Measurements from ENCODE around the gene KANSL1L. TPM values are rescaled to one million over a fixed set of nuclear protein-coding genes. Genes with fewer than 3 reads are reported as not detected.
"Not testable (repeated sequence)": the region's sequence is repeated elsewhere in the genome, so short reads cannot be mapped to it uniquely, and the experiment has no call there.

Gene KANSL1L
- total RNA-seq, 1 experiment from 2014 or later, result 7.4 TPM

- H3K4me1 Mint-ChIP-seq (ENCODE audit: insufficient read depth, unreplicated experiment); H3K36me3 Mint-ChIP-seq (ENCODE audit: insufficient read depth, unreplicated experiment); H3K27ac Mint-ChIP-seq (ENCODE audit: low read depth, unreplicated experiment); H3K4me3 Mint-ChIP-seq (ENCODE audit: unreplicated experiment); BruUV-seq (replicated peaks); intact Hi-C loops (cut with micrococcal nuclease); DNase-seq (ENCODE audit: unreplicated experiment); H3K27me3 Mint-ChIP-seq (ENCODE audit: insufficient read depth, unreplicated experiment): not testable (repeated sequence)
- H3K9me3 Mint-ChIP-seq (ENCODE audit: unreplicated experiment), result peaks cover 30% of the 10 kb centered on the region
- POLR2A ChIA-PET, result interaction anchor here (1.6 to 1.9 kb wide), 2 partner anchors 9 to 10 kb away, joined by 3 to 8 read pairs; partner anchors contain the start of gene KANSL1L
- CTCF ChIA-PET, result interaction anchor here (1.0 to 1.6 kb wide), 4 partner anchors 9 to 15 kb away, joined by 3 to 4 read pairs (median 3); no protein-coding TSS in a partner anchor
Measured at GRCh38 chr2:210181033-210181605, 9.9 kb upstream of the KANSL1L start.

GRCh38 chr2:210180477-210180876 is 9.3 kb upstream of the KANSL1L start:
- no peak overlapping the region for H3K27ac Mint-ChIP-seq (ENCODE audit: low read depth, unreplicated experiment)
- H3K36me3 Mint-ChIP-seq (ENCODE audit: insufficient read depth, unreplicated experiment), result no peaks in the 10 kb centered on the region
- DNase-seq (ENCODE audit: unreplicated experiment), result no peak
- BruUV-seq (replicated peaks), result no TSS peak
- no peaks in the 10 kb centered on the region for H3K27me3 Mint-ChIP-seq (ENCODE audit: insufficient read depth, unreplicated experiment)
- intact Hi-C loops (cut with micrococcal nuclease), result no loop called here
- ChIA-PET POLR2A (interaction anchor here (1.6 to 1.9 kb wide), 2 partner anchors 8 to 9 kb away, joined by 3 to 8 read pairs; partner anchors contain the start of gene KANSL1L), CTCF (interaction anchor here (1.0 to 1.6 kb wide), 2 partner anchors 12 to 16 kb away, joined by 3 to 4 read pairs; no protein-coding TSS in a partner anchor)
- no peak for TF ChIP-seq CTCF (IDR thresholded peaks at IDR 0.05; ENCODE audit: unreplicated experiment)
- H3K4me1 Mint-ChIP-seq (ENCODE audit: insufficient read depth, unreplicated experiment), result no peaks in the 10 kb centered on the region
- H3K4me3 Mint-ChIP-seq (ENCODE audit: unreplicated experiment), result no peak overlapping the region
- peaks cover 25% of the 10 kb centered on the region for H3K9me3 Mint-ChIP-seq (ENCODE audit: unreplicated experiment)

GRCh38 chr2:210179351-210179990 is 8.3 kb upstream of the KANSL1L start:
- intact Hi-C loops (cut with micrococcal nuclease), result no loop called here
- BruUV-seq (replicated peaks), result no TSS peak

GRCh38 chr2:210177769-210178168 is 6.6 kb upstream of the KANSL1L start:
- no peak overlapping the region for H3K4me3 Mint-ChIP-seq (ENCODE audit: unreplicated experiment)
- DNase-seq (ENCODE audit: unreplicated experiment), result no peak
- H3K27ac Mint-ChIP-seq (ENCODE audit: low read depth, unreplicated experiment), result no peak overlapping the region
- TF ChIP-seq CTCF (IDR thresholded peaks at IDR 0.05; ENCODE audit: unreplicated experiment), result no peak
- intact Hi-C loops (cut with micrococcal nuclease), result no loop called here
- H3K9me3 Mint-ChIP-seq (ENCODE audit: unreplicated experiment), result no peaks in the 10 kb centered on the region
- no peaks in the 10 kb centered on the region for H3K36me3 Mint-ChIP-seq (ENCODE audit: insufficient read depth, unreplicated experiment)
- BruUV-seq (replicated peaks), result no TSS peak
- H3K27me3 Mint-ChIP-seq (ENCODE audit: insufficient read depth, unreplicated experiment), result no peaks in the 10 kb centered on the region
- CTCF ChIA-PET, result interaction anchor here (0.6 to 2.0 kb wide), 5 partner anchors 15 to 217 kb away, joined by 3 to 5 read pairs (median 3); no protein-coding TSS in a partner anchor
- POLR2A ChIA-PET, result interaction anchor here (0.7 kb wide), 1 partner anchor 175 kb away, joined by 3 read pairs; no protein-coding TSS in a partner anchor
- H3K4me1 Mint-ChIP-seq (ENCODE audit: insufficient read depth, unreplicated experiment), result peaks cover 2% of the 10 kb centered on the region

More at GRCh38 chr2:210179351-210179990, 8.3 kb upstream of the KANSL1L start:
- no peak overlapping the region for H3K27ac Mint-ChIP-seq (ENCODE audit: low read depth, unreplicated experiment)
- H3K27me3 Mint-ChIP-seq (ENCODE audit: insufficient read depth, unreplicated experiment), result no peaks in the 10 kb centered on the region
- ChIA-PET POLR2A (interaction anchor here (1.9 kb wide), 1 partner anchor 8 kb away, joined by 8 read pairs; the partner anchor contains the start of gene KANSL1L), CTCF (interaction anchor here (1.6 kb wide), 1 partner anchor 17 kb away, joined by 4 read pairs; no protein-coding TSS in a partner anchor)
- DNase-seq (ENCODE audit: unreplicated experiment), result no peak
- H3K4me1 Mint-ChIP-seq (ENCODE audit: insufficient read depth, unreplicated experiment), result no peaks in the 10 kb centered on the region
- no peak for TF ChIP-seq CTCF (IDR thresholded peaks at IDR 0.05; ENCODE audit: unreplicated experiment)
- H3K9me3 Mint-ChIP-seq (ENCODE audit: unreplicated experiment), result peaks cover 15% of the 10 kb centered on the region
- no peak overlapping the region for H3K4me3 Mint-ChIP-seq (ENCODE audit: unreplicated experiment)
- H3K36me3 Mint-ChIP-seq (ENCODE audit: insufficient read depth, unreplicated experiment), result no peaks in the 10 kb centered on the region

GRCh38 chr2:210177115-210177514 is 5.9 kb upstream of the KANSL1L start:
- ChIA-PET POLR2A (interaction anchor here (0.7 kb wide), 2 partner anchors 46 to 174 kb away, joined by 3 read pairs; no protein-coding TSS in a partner anchor), CTCF (interaction anchor here (0.7 to 2.0 kb wide), 3 partner anchors 18 to 105 kb away, joined by 3 to 5 read pairs (median 4); no protein-coding TSS in a partner anchor)
- H3K4me1 Mint-ChIP-seq (ENCODE audit: insufficient read depth, unreplicated experiment); DNase-seq (ENCODE audit: unreplicated experiment); BruUV-seq (replicated peaks); H3K27ac Mint-ChIP-seq (ENCODE audit: low read depth, unreplicated experiment); H3K36me3 Mint-ChIP-seq (ENCODE audit: insufficient read depth, unreplicated experiment); H3K4me3 Mint-ChIP-seq (ENCODE audit: unreplicated experiment); H3K27me3 Mint-ChIP-seq (ENCODE audit: insufficient read depth, unreplicated experiment); intact Hi-C loops (cut with micrococcal nuclease); H3K9me3 Mint-ChIP-seq (ENCODE audit: unreplicated experiment): not testable (repeated sequence)
